ENCODE measurements around the gene POM121L2.

- TF ChIP-seq GATA2 (IDR thresholded peaks at IDR 0.05; ENCODE audit: low read depth, low read length) (no peak), GATA3 (IDR thresholded peaks at IDR 0.05; ENCODE audit: low read depth, low read length) (no peak)
Observed at GRCh38 chr6:27312146-27312949, at the start of gene POM121L2.

All from SH-SY5Y (cell line).